ENCODE results near the gene DNAH9. TPM values are rescaled to one million over a fixed set of nuclear protein-coding genes. Genes with fewer than 3 reads are reported as not detected.

The DNAH9 gene
- total RNA-seq, 5 donors from 2014 or later (not counting 1 experiment from before 2014, with no cell fraction given) = not detected

GRCh38 chr17:11869680-11870394 is 271.6 kb downstream of the DNAH9 start:
- Mint-ChIP-seq H3K9me3 (peaks cover 4 to 11% (median 5%) of the 10 kb centered on the region in 3 donors), H3K36me3 (no peaks in the 10 kb centered on the region), H3K27me3 (peaks cover 6 to 7% of the 10 kb centered on the region in 2 donors), H3K4me3 (no peak overlapping the region), H3K4me1 (no peaks in the 10 kb centered on the region), H3K27ac (no peak overlapping the region)
- no peak overlapping the region for H3K27ac ChIP-seq (ENCODE audit: low read length)
- ChIA-PET CTCF (no interaction called here), POLR2A (no interaction called here)
- WGBS (ENCODE audit: insufficient coverage) = 37% methylated on average over 3 of the region's 8 CpGs
- H3K4me1 ChIP-seq (ENCODE audit: control insufficient read depth in 1 of 2, extremely low read depth in 1 of 2, insufficient read depth in 2 of 2, low read length in 2 of 2) = no peaks in the 10 kb centered on the region
- no peak for DNase-seq
- H3K27me3 ChIP-seq (replicated peaks in 1 of 2; ENCODE audit: control insufficient read depth in 2 of 2, extremely low read depth in 1 of 2, insufficient read depth in 2 of 2, low read length in 1 of 2) = peaks cover 0 to 6% of the 10 kb centered on the region in 2 experiments
- no peak for ATAC-seq (replicated peaks in 1 of 4)
- no peaks in the 10 kb centered on the region for H3K36me3 ChIP-seq (ENCODE audit: control insufficient read depth in 2 of 2, extremely low read depth in 1 of 2, insufficient read depth in 1 of 2, low read length in 1 of 2)
- H3K4me3 ChIP-seq (ENCODE audit: control insufficient read depth in 1 of 2, extremely low read depth in 1 of 2, low read length in 1 of 2) = no peak overlapping the region
- H3K9me3 ChIP-seq = no peaks in the 10 kb centered on the region

GRCh38 chr17:11871773-11872172 is 273.5 kb downstream of the DNAH9 start:
- H3K4me3 ChIP-seq (ENCODE audit: control insufficient read depth in 1 of 2, extremely low read depth in 1 of 2, low read length in 1 of 2) = no peak overlapping the region
- Mint-ChIP-seq H3K9me3 (peaks cover 4 to 11% (median 5%) of the 10 kb centered on the region in 3 donors), H3K27ac (no peak overlapping the region), H3K4me3 (no peak overlapping the region), H3K27me3 (peaks cover 6 to 7% of the 10 kb centered on the region in 2 donors), H3K4me1 (no peaks in the 10 kb centered on the region), H3K36me3 (no peaks in the 10 kb centered on the region)
- POLR2A ChIA-PET = no interaction called here
- DNase-seq = no peak
- H3K9me3 ChIP-seq = no peaks in the 10 kb centered on the region
- no peaks in the 10 kb centered on the region for H3K4me1 ChIP-seq (ENCODE audit: control insufficient read depth in 1 of 2, extremely low read depth in 1 of 2, insufficient read depth in 2 of 2, low read length in 2 of 2)
- no peaks in the 10 kb centered on the region for H3K36me3 ChIP-seq (ENCODE audit: control insufficient read depth in 2 of 2, extremely low read depth in 1 of 2, insufficient read depth in 1 of 2, low read length in 1 of 2)
- no peak overlapping the region for H3K27ac ChIP-seq (ENCODE audit: low read length)
- ATAC-seq (replicated peaks in 1 of 4) = no peak
- CTCF ChIA-PET = no interaction called here
- 86% methylated on average over 9 of the region's 10 CpGs for WGBS (ENCODE audit: insufficient coverage)
- peaks cover 0 to 6% of the 10 kb centered on the region in 2 experiments for H3K27me3 ChIP-seq (replicated peaks in 1 of 2; ENCODE audit: control insufficient read depth in 2 of 2, extremely low read depth in 1 of 2, insufficient read depth in 2 of 2, low read length in 1 of 2)

- Histone ChIP-seq H3K4me3 (ENCODE audit: control insufficient read depth in 1 of 2, extremely low read depth in 1 of 2, low read length in 1 of 2) (no peak overlapping the region), H3K4me1 (ENCODE audit: control insufficient read depth in 1 of 2, extremely low read depth in 1 of 2, insufficient read depth in 2 of 2, low read length in 2 of 2) (no peaks in the 10 kb centered on the region), H3K9me3 (no peaks in the 10 kb centered on the region), H3K36me3 (ENCODE audit: control insufficient read depth in 2 of 2, extremely low read depth in 1 of 2, insufficient read depth in 1 of 2, low read length in 1 of 2) (no peaks in the 10 kb centered on the region), H3K27ac (ENCODE audit: low read length) (no peak overlapping the region), H3K27me3 (replicated peaks in 1 of 2; ENCODE audit: control insufficient read depth in 2 of 2, extremely low read depth in 1 of 2, insufficient read depth in 2 of 2, low read length in 1 of 2) (peaks cover 0 to 6% of the 10 kb centered on the region in 2 experiments)
- WGBS (ENCODE audit: insufficient coverage) = 85% methylated on average over 6 of the region's 7 CpGs
- Mint-ChIP-seq H3K36me3 (no peaks in the 10 kb centered on the region), H3K9me3 (peaks cover 0 to 4% (median 3%) of the 10 kb centered on the region in 3 donors), H3K4me1 (no peaks in the 10 kb centered on the region), H3K27ac (no peak overlapping the region), H3K4me3 (no peak overlapping the region), H3K27me3 (peaks cover 3 to 6% of the 10 kb centered on the region in 2 donors)
- ATAC-seq (replicated peaks in 1 of 4) (no peak), DNase-seq (no peak)
- CTCF ChIA-PET = no interaction called here
- POLR2A ChIA-PET = no interaction called here
Observed at GRCh38 chr17:11874756-11875155, 276.5 kb downstream of the DNAH9 start.

- H3K36me3 Mint-ChIP-seq = no peaks in the 10 kb centered on the region
- DNase-seq = no peak
- POLR2A ChIA-PET = no interaction called here
Observed at GRCh38 chr17:11880714-11881113, 282.4 kb downstream of the DNAH9 start.

GRCh38 chr17:11882716-11883115 is 284.4 kb downstream of the DNAH9 start:
- H3K36me3 Mint-ChIP-seq = no peaks in the 10 kb centered on the region
- WGBS (ENCODE audit: insufficient coverage) = 100% methylated on average over 1 of the region's 3 CpGs
- Histone ChIP-seq H3K4me1 (ENCODE audit: control insufficient read depth in 1 of 2, extremely low read depth in 1 of 2, insufficient read depth in 2 of 2, low read length in 2 of 2) (no peaks in the 10 kb centered on the region), H3K27ac (ENCODE audit: low read length) (no peak overlapping the region), H3K27me3 (replicated peaks in 1 of 2; ENCODE audit: control insufficient read depth in 2 of 2, extremely low read depth in 1 of 2, insufficient read depth in 2 of 2, low read length in 1 of 2) (no peaks in the 10 kb centered on the region), H3K36me3 (ENCODE audit: control insufficient read depth in 2 of 2, extremely low read depth in 1 of 2, insufficient read depth in 1 of 2, low read length in 1 of 2) (no peaks in the 10 kb centered on the region), H3K4me3 (ENCODE audit: control insufficient read depth in 1 of 2, extremely low read depth in 1 of 2, low read length in 1 of 2) (no peak overlapping the region), H3K9me3 (no peaks in the 10 kb centered on the region)
- ChIA-PET CTCF (no interaction called here), POLR2A (no interaction called here)
- no peak for ATAC-seq (replicated peaks in 1 of 4)
- H3K27ac Mint-ChIP-seq = no peak overlapping the region
- peaks cover 0 to 12% (median 0%) of the 10 kb centered on the region in 3 donors for H3K9me3 Mint-ChIP-seq
- DNase-seq = no peak
- H3K4me1 Mint-ChIP-seq = no peaks in the 10 kb centered on the region
- no peak overlapping the region for H3K4me3 Mint-ChIP-seq
- H3K27me3 Mint-ChIP-seq = no peaks in the 10 kb centered on the region

More at GRCh38 chr17:11880714-11881113, 282.4 kb downstream of the DNAH9 start:
- no peak overlapping the region for H3K27ac Mint-ChIP-seq
- H3K9me3 Mint-ChIP-seq = peaks cover 0 to 12% (median 0%) of the 10 kb centered on the region in 3 donors
- 62% methylated on average over 4 of the region's 5 CpGs for WGBS (ENCODE audit: insufficient coverage)
- Histone ChIP-seq H3K27ac (ENCODE audit: low read length) (no peak overlapping the region), H3K9me3 (no peaks in the 10 kb centered on the region), H3K4me3 (ENCODE audit: control insufficient read depth in 1 of 2, extremely low read depth in 1 of 2, low read length in 1 of 2) (no peak overlapping the region), H3K27me3 (replicated peaks in 1 of 2; ENCODE audit: control insufficient read depth in 2 of 2, extremely low read depth in 1 of 2, insufficient read depth in 2 of 2, low read length in 1 of 2) (no peaks in the 10 kb centered on the region), H3K36me3 (ENCODE audit: control insufficient read depth in 2 of 2, extremely low read depth in 1 of 2, insufficient read depth in 1 of 2, low read length in 1 of 2) (no peaks in the 10 kb centered on the region), H3K4me1 (ENCODE audit: control insufficient read depth in 1 of 2, extremely low read depth in 1 of 2, insufficient read depth in 2 of 2, low read length in 2 of 2) (no peaks in the 10 kb centered on the region)
- H3K27me3 Mint-ChIP-seq = no peaks in the 10 kb centered on the region
- CTCF ChIA-PET = no interaction called here
- H3K4me3 Mint-ChIP-seq = no peak overlapping the region
- no peak for ATAC-seq (replicated peaks in 1 of 4)
- H3K4me1 Mint-ChIP-seq = no peaks in the 10 kb centered on the region

- H3K27me3 Mint-ChIP-seq = no peaks in the 10 kb centered on the region
- peaks cover 0 to 2% of the 10 kb centered on the region in 2 experiments for H3K27me3 ChIP-seq (replicated peaks in 1 of 2; ENCODE audit: control insufficient read depth in 2 of 2, extremely low read depth in 1 of 2, insufficient read depth in 2 of 2, low read length in 1 of 2)
Observed at GRCh38 chr17:11885051-11885450, 286.8 kb downstream of the DNAH9 start.

More at GRCh38 chr17:11885051-11885450, 286.8 kb downstream of the DNAH9 start:
- no peak overlapping the region for H3K4me3 Mint-ChIP-seq
- ChIA-PET CTCF (no interaction called here), POLR2A (no interaction called here)
- ATAC-seq (replicated peaks in 1 of 4) (no peak), DNase-seq (no peak)
- no peaks in the 10 kb centered on the region for H3K36me3 Mint-ChIP-seq
- no peak overlapping the region for H3K27ac Mint-ChIP-seq
- no peaks in the 10 kb centered on the region for H3K4me1 Mint-ChIP-seq
- no peak overlapping the region for H3K4me3 ChIP-seq (ENCODE audit: control insufficient read depth in 1 of 2, extremely low read depth in 1 of 2, low read length in 1 of 2)
- no CpG with 5 or more reads among the region's 2 CpGs for WGBS (ENCODE audit: insufficient coverage)
- H3K4me1 ChIP-seq (ENCODE audit: control insufficient read depth in 1 of 2, extremely low read depth in 1 of 2, insufficient read depth in 2 of 2, low read length in 2 of 2) = no peaks in the 10 kb centered on the region
- peaks cover 0 to 12% (median 0%) of the 10 kb centered on the region in 3 donors for H3K9me3 Mint-ChIP-seq
- no peak overlapping the region for H3K27ac ChIP-seq (ENCODE audit: low read length)
- H3K9me3 ChIP-seq = no peaks in the 10 kb centered on the region
- no peaks in the 10 kb centered on the region for H3K36me3 ChIP-seq (ENCODE audit: control insufficient read depth in 2 of 2, extremely low read depth in 1 of 2, insufficient read depth in 1 of 2, low read length in 1 of 2)
